ENCODE data around the gene XKR8.

The XKR8 gene

DNA sequence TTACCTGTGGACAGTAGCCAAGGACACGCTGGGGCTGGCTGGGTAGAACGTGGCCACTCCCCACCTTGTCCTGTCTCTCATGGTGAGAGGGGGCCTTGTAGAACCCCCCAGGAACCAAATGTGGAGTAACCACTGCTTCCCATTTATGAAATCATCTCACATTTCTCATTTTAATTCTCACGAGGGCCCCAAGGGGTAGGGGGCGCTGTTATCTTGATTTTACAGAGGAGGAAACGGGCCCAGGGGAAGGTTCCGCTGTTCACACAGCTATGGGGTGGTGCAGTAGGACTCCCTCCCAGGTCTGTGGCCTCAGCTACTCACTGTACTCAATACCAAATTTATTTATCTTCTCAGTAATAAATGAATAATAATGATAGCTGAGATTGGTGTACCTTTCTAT is 19.5 kb upstream of the XKR8 start:
- CTCF ChIA-PET: interaction anchor here (0.6 to 2.0 kb wide), 9 partner anchors 9 to 735 kb away, joined by 3 to 7 read pairs (median 3); no protein-coding TSS in a partner anchor
- TF ChIP-seq FOXM1 (IDR thresholded peaks at IDR 0.05; ENCODE audit: borderline replicate concordance) (no peak), CTBP1 (IDR thresholded peaks at IDR 0.05; ENCODE audit: borderline replicate concordance) (no peak), LEF1 (IDR thresholded peaks at IDR 0.05; ENCODE audit: borderline replicate concordance) (no peak), NFRKB (IDR thresholded peaks at IDR 0.05) (no peak), SUZ12 (IDR thresholded peaks at IDR 0.05) (no peak), FOXA1 (IDR thresholded peaks at IDR 0.05) (no peak), SP1 (IDR thresholded peaks at IDR 0.05) (no peak)
- POLR2A ChIA-PET: no interaction called here
- DNase-seq (ENCODE audit: extremely low spot score): peak; percentile 73

DNA sequence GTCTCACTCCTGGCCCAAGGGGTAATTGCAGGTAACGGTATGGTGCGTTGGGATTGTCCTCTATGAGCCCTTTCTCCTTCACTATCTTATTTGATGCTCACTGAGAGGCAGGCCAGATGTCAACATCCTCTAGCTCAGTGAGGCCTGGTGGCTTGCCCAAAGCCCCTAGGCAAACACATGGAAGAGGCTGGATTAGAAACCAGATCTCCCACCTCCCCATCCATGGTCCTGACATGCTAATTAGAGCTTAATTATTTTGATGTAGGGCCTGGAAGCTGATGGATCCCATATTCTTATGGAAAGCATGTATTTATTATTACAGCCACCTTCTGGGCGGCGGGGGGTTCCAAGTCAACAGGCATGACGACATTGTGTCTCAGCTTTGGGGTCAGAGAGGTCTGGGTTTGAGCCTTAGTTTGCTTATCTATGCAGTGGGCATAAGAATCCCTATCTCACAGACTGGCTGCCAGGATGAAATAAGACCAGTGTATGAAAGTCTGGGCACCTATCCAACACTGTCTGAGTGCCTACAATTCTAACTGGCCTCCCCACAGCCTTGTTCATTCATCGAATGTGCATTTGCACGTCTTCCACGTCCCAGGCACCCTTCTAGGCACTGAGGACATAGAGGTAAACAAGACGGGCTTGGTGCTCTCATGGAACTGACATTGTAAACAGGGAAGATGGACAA is 18.8 kb upstream of the XKR8 start:
- ChIA-PET POLR2A (interaction anchor here (0.6 to 0.9 kb wide), 2 partner anchors 147 to 294 kb away, joined by 3 read pairs; partner anchors contain the start of gene EYA3), CTCF (interaction anchor here (0.6 to 2.0 kb wide), 9 partner anchors 8 to 735 kb away, joined by 3 to 7 read pairs (median 3); no protein-coding TSS in a partner anchor)
- TF ChIP-seq FOXK2 (IDR thresholded peaks at IDR 0.05): no peak
- TF ChIP-seq ARNT (IDR thresholded peaks at IDR 0.05): no peak
- TF ChIP-seq CTBP1 (IDR thresholded peaks at IDR 0.05; ENCODE audit: borderline replicate concordance): no peak
- TF ChIP-seq, protein P1, sequence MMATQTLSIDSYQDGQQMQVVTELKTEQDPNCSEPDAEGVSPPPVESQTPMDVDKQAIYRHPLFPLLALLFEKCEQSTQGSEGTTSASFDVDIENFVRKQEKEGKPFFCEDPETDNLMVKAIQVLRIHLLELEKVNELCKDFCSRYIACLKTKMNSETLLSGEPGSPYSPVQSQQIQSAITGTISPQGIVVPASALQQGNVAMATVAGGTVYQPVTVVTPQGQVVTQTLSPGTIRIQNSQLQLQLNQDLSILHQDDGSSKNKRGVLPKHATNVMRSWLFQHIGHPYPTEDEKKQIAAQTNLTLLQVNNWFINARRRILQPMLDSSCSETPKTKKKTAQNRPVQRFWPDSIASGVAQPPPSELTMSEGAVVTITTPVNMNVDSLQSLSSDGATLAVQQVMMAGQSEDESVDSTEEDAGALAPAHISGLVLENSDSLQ (IDR thresholded peaks at IDR 0.05): no peak
- no peak for TF ChIP-seq LEF1 (IDR thresholded peaks at IDR 0.05; ENCODE audit: borderline replicate concordance)
- no peak for TF ChIP-seq HDGF (IDR thresholded peaks at IDR 0.05; ENCODE audit: borderline replicate concordance)
- no peak for TF ChIP-seq SUZ12 (IDR thresholded peaks at IDR 0.05)
- TF ChIP-seq FOXM1 (IDR thresholded peaks at IDR 0.05; ENCODE audit: borderline replicate concordance): no peak
- TF ChIP-seq ELF4 (IDR thresholded peaks at IDR 0.05): no peak
- no peak for DNase-seq (ENCODE audit: extremely low spot score)

DNA sequence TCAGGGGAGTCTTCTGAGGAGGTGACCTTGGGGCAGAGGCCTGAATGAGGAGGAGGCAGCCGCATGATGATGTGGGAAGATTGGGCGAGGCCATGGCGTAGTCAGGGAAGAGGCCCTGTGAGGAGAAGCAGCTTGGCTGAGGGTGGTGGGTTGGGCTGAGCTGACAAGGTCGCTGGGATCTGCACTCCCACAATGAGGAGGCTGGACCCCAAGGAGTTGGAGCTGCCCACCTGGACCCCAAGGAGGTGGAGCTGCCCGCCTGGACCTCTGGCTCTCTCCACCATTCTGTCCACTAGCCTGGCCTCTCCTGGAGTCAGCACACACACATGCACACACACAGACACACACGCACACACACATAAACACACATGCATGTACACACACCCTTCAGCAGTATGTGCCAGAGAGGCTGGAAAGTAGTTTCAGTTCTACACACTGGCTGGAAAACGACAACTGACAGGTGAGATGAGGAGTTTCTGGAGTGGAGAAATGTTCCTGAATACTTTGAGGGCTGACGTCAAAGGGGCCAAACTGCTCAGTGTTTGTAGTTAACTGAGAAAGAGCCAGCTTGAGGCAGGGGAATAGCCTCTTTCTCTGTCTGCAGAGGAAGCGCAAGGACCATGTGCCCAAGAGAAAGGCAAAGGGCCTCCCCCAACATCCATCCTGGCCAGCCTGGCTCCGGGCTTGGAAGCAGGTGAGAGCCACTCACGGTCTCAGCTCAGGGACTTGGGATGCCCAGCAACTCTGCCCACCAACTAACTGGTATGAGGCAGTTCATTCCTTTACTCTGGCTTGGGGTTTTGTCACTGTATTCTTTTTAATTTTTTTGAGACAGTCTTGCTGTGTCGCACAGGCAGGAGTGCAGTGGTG is 17.9 kb upstream of the XKR8 start:
- DNase-seq (ENCODE audit: extremely low spot score): no peak
- no peak for TF ChIP-seq CTBP1 (IDR thresholded peaks at IDR 0.05; ENCODE audit: borderline replicate concordance)
- no peak for TF ChIP-seq ELF4 (IDR thresholded peaks at IDR 0.05)
- no peak for TF ChIP-seq FOXA1 (IDR thresholded peaks at IDR 0.05)
- TF ChIP-seq, protein P1 (IDR thresholded peaks at IDR 0.05): no peak
- TF ChIP-seq NFRKB (IDR thresholded peaks at IDR 0.05): no peak
- no peak for TF ChIP-seq FOXM1 (IDR thresholded peaks at IDR 0.05; ENCODE audit: borderline replicate concordance)
- ChIA-PET CTCF (interaction anchor here (0.5 to 0.7 kb wide), 2 partner anchors 79 to 1908 kb away, joined by 3 read pairs; no protein-coding TSS in a partner anchor), POLR2A (interaction anchor here (0.9 kb wide), 1 partner anchor 147 kb away, joined by 3 read pairs; the partner anchor contains the start of gene EYA3)

DNA sequence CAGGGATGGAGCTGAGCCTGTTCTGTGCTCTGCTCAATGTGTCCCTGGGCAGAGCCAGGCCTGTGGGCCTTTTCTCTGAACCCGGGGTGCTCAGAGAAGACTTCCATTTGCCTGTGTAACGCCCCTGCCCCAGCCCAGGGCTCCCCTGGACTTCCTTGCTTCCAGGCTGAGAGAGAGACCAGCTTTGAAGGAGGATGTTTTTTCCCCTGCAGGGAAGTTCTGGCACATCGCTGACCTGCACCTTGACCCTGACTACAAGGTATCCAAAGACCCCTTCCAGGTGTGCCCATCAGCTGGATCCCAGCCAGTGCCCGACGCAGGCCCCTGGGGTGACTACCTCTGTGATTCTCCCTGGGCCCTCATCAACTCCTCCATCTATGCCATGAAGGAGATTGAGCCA is 14.8 kb upstream of the XKR8 start:
- ChIA-PET CTCF (no interaction called here), POLR2A (interaction anchor here (1.0 to 1.8 kb wide), 2 partner anchors 9 to 15 kb away, joined by 3 to 5 read pairs (median 3); partner anchors contain the start of gene XKR8)
- TF ChIP-seq ARNT (IDR thresholded peaks at IDR 0.05) (no peak), BHLHE40 (IDR thresholded peaks at IDR 0.05; ENCODE audit: borderline replicate concordance) (no peak), ELF4 (IDR thresholded peaks at IDR 0.05) (no peak), TARDBP (IDR thresholded peaks at IDR 0.05) (no peak), ZNF384 (IDR thresholded peaks at IDR 0.05) (no peak)
- TF ChIP-seq, protein P1 (IDR thresholded peaks at IDR 0.05): no peak
- no peak for DNase-seq (ENCODE audit: extremely low spot score)

DNA sequence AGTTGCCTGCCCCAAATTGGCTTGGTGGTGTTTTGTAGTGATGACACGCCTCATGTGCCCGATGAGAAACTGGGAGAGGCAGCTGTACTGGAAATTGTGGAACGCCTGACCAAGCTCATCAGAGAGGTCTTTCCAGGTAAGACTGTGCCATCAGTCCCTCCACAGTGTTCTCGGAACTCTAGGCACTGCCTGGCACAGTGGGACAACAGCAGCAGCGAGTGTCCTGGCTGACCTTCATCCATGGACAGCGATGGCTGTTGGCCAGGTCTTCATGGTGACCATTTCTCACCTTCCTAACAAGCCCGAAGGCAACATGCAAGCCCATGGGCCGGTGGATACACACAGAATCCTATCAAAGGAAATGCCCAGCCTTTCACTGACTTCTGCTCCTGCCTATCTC is 10.7 kb upstream of the XKR8 start:
- POLR2A ChIA-PET: no interaction called here
- DNase-seq (ENCODE audit: extremely low spot score): no peak
- TF ChIP-seq BHLHE40 (IDR thresholded peaks at IDR 0.05; ENCODE audit: borderline replicate concordance) (no peak), FOXM1 (IDR thresholded peaks at IDR 0.05; ENCODE audit: borderline replicate concordance) (no peak)
- CTCF ChIA-PET: interaction anchor here (0.9 kb wide), 1 partner anchor 9 kb away, joined by 5 read pairs; no protein-coding TSS in a partner anchor

DNA sequence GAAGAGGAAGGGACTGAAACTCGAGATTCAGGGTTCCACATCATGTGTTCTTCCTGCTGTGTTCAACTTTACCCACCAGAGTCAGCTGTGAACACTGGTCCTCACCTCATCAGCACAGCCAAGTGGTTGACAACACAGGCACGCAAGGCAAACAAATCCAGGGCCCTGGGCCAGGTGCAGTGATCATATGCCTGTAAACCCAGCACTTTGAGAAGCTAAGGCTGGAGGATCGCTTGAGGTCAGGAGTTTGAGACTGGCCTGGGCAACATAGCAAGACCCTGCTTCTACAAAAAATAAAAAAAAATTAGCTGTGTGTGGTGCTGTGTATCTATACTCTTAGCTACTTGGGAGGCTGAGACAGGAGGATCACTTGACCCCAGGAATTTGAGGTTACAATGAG is 8.4 kb upstream of the XKR8 start:
- CTCF ChIA-PET: interaction anchor here (1.5 to 1.7 kb wide), 2 partner anchors 9 to 12 kb away, joined by 4 to 7 read pairs; partner anchors contain the start of gene XKR8
- TF ChIP-seq LEF1 (IDR thresholded peaks at IDR 0.05; ENCODE audit: borderline replicate concordance) (no peak), HDGF (IDR thresholded peaks at IDR 0.05; ENCODE audit: borderline replicate concordance) (no peak)
- DNase-seq (ENCODE audit: extremely low spot score): no peak
- POLR2A ChIA-PET: no interaction called here

Data from HEK293T (cell line).